ENCODE results near the gene EML6. TPM values are rescaled to one million over a fixed set of nuclear protein-coding genes. Genes with fewer than 3 reads are reported as not detected.

The EML6 gene
- total RNA-seq, 1 experiment from 2014 or later, result 6.6 TPM

DNA sequence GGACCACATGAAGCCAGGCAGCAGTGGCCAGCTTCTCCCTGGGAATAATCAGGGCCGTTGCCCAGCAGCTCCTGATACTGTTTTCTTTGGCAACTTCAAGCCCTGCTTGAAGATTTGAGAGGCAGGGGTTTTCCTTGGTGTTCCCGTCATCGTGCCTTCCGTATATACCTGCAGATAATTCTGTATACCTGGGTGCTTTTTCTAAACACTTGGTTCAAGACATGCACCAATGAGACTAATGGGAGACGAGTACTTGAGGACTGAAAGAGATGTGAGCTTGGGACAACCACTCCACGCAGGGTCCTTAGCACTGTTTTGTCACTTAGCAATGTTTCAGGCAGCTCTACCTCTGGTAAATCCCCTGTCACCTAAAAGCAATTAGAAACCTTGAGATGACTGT is 208.0 kb downstream of the EML6 start:
- ChIA-PET RAD21 (ENCODE audit: low non-redundant PET in 1 of 2, low total read pairs in 2 of 2, uncharacterized antibody in 2 of 2, unreplicated experiment in 2 of 2) (no interaction called here), POLR2A (no interaction called here), CTCF (interaction anchor here (0.7 kb wide), 1 partner anchor 14 kb away, joined by 4 read pairs; no protein-coding TSS in a partner anchor)
- Histone ChIP-seq H3K4me3 (replicated peaks in 1 of 2; ENCODE audit: low read depth in 1 of 2, low read length in 2 of 2) (no peak overlapping the region), H3K9me3 (ENCODE audit: control insufficient read depth in 1 of 2, insufficient read depth in 1 of 2, low read depth in 1 of 2, low read length in 2 of 2) (no peaks in the 10 kb centered on the region), H3K4me2 (ENCODE audit: low read length) (no peak overlapping the region), H3K36me3 (ENCODE audit: control insufficient read depth in 1 of 2, insufficient read depth in 2 of 2, low read length in 2 of 2) (no peaks in the 10 kb centered on the region), H3K4me1 (ENCODE audit: control insufficient read depth in 1 of 2, insufficient read depth in 2 of 2, low read length in 2 of 2) (no peaks in the 10 kb centered on the region), H4K20me1 (ENCODE audit: insufficient read depth) (no peaks in the 10 kb centered on the region), H3K27me3 (ENCODE audit: insufficient read depth, low read length) (no peaks in the 10 kb centered on the region), H3K27ac (ENCODE audit: low read depth, low read length) (no peak overlapping the region), H2AFZ (ENCODE audit: low read depth, low read length, poor library complexity, severe bottlenecking) (no peak overlapping the region), H3K9ac (ENCODE audit: low read length) (no peak overlapping the region), H3K9me2 (ENCODE audit: insufficient read depth) (no peaks in the 10 kb centered on the region), H3K79me2 (ENCODE audit: insufficient read depth, low read length) (no peaks in the 10 kb centered on the region)
- ATAC-seq (no peak), DNase-seq (ENCODE audit: low read depth, low spot score) (no peak)
- intact Hi-C loops (cut with micrococcal nuclease), result no loop called here
- BruUV-seq (replicated peaks), result no TSS peak
- TF ChIP-seq FOSL1 (IDR thresholded peaks at IDR 0.05; ENCODE audit: low read depth), result no peak
- no peak for TF ChIP-seq CEBPB (IDR thresholded peaks at IDR 0.05; ENCODE audit: low read depth)
- TF ChIP-seq ELF1 (IDR thresholded peaks at IDR 0.05; ENCODE audit: borderline replicate concordance, low read depth), result no peak
- TF ChIP-seq POLR2AphosphoS5 (IDR thresholded peaks at IDR 0.05; ENCODE audit: low read depth, low read length), result no peak
- TF ChIP-seq EZH2phosphoT487 (IDR thresholded peaks at IDR 0.05; ENCODE audit: borderline replicate concordance), result no peak

DNA sequence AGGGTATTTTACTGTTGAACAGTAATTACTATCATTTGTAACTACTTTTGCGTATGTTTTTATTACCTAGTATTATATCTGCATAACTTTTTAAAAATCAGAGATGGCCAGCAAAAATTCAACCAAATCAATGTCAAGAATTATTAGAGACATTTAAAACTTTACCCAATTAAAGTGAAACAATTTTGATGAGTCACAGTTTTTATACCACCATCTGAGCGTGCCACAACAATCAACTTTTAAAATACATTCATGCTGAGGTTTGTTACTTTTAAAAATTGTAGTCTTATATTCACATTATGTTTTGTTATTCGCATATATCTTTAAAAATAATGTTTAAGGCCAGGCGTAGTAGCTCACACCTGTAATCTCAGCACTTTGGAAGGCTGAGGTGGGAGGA is 211.9 kb downstream of the EML6 start:
- Histone ChIP-seq H3K4me3 (replicated peaks in 1 of 2; ENCODE audit: low read depth in 1 of 2, low read length in 2 of 2) (no peak overlapping the region), H2AFZ (ENCODE audit: low read depth, low read length, poor library complexity, severe bottlenecking) (no peak overlapping the region), H3K27ac (ENCODE audit: low read depth, low read length) (no peak overlapping the region), H3K9me2 (ENCODE audit: insufficient read depth) (no peaks in the 10 kb centered on the region), H3K79me2 (ENCODE audit: insufficient read depth, low read length) (no peaks in the 10 kb centered on the region), H3K36me3 (ENCODE audit: control insufficient read depth in 1 of 2, insufficient read depth in 2 of 2, low read length in 2 of 2) (no peaks in the 10 kb centered on the region), H3K9me3 (ENCODE audit: control insufficient read depth in 1 of 2, insufficient read depth in 1 of 2, low read depth in 1 of 2, low read length in 2 of 2) (no peaks in the 10 kb centered on the region), H3K4me2 (ENCODE audit: low read length) (no peak overlapping the region), H3K9ac (ENCODE audit: low read length) (no peak overlapping the region), H4K20me1 (ENCODE audit: insufficient read depth) (no peaks in the 10 kb centered on the region), H3K27me3 (ENCODE audit: insufficient read depth, low read length) (no peaks in the 10 kb centered on the region), H3K4me1 (ENCODE audit: control insufficient read depth in 1 of 2, insufficient read depth in 2 of 2, low read length in 2 of 2) (no peaks in the 10 kb centered on the region)
- intact Hi-C loops (cut with micrococcal nuclease), result no loop called here
- ATAC-seq, result no peak
- CTCF ChIA-PET, result no interaction called here
- POLR2A ChIA-PET, result no interaction called here
- TF ChIP-seq POLR2AphosphoS5 (IDR thresholded peaks at IDR 0.05; ENCODE audit: low read depth, low read length) (no peak), YY1 (IDR thresholded peaks at IDR 0.05; ENCODE audit: extremely low read depth, insufficient replicate concordance, low read depth, low read length) (no peak), ZFX (IDR thresholded peaks at IDR 0.05) (no peak), ELF1 (IDR thresholded peaks at IDR 0.05; ENCODE audit: borderline replicate concordance, low read depth) (no peak), SP1 (IDR thresholded peaks at IDR 0.05; ENCODE audit: low read depth) (no peak), SIN3A (IDR thresholded peaks at IDR 0.05; ENCODE audit: low read depth) (no peak), ZNF274 (IDR thresholded peaks at IDR 0.05; ENCODE audit: low read depth, low read length) (no peak)
- TF ChIP-seq, protein P1, sequence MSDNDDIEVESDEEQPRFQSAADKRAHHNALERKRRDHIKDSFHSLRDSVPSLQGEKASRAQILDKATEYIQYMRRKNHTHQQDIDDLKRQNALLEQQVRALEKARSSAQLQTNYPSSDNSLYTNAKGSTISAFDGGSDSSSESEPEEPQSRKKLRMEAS (IDR thresholded peaks at IDR 0.05), result no peak
- TF ChIP-seq, protein P2, sequence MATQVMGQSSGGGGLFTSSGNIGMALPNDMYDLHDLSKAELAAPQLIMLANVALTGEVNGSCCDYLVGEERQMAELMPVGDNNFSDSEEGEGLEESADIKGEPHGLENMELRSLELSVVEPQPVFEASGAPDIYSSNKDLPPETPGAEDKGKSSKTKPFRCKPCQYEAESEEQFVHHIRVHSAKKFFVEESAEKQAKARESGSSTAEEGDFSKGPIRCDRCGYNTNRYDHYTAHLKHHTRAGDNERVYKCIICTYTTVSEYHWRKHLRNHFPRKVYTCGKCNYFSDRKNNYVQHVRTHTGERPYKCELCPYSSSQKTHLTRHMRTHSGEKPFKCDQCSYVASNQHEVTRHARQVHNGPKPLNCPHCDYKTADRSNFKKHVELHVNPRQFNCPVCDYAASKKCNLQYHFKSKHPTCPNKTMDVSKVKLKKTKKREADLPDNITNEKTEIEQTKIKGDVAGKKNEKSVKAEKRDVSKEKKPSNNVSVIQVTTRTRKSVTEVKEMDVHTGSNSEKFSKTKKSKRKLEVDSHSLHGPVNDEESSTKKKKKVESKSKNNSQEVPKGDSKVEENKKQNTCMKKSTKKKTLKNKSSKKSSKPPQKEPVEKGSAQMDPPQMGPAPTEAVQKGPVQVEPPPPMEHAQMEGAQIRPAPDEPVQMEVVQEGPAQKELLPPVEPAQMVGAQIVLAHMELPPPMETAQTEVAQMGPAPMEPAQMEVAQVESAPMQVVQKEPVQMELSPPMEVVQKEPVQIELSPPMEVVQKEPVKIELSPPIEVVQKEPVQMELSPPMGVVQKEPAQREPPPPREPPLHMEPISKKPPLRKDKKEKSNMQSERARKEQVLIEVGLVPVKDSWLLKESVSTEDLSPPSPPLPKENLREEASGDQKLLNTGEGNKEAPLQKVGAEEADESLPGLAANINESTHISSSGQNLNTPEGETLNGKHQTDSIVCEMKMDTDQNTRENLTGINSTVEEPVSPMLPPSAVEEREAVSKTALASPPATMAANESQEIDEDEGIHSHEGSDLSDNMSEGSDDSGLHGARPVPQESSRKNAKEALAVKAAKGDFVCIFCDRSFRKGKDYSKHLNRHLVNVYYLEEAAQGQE (IDR thresholded peaks at IDR 0.05; ENCODE audit: low read depth), result no peak
- TF ChIP-seq, protein P3, sequence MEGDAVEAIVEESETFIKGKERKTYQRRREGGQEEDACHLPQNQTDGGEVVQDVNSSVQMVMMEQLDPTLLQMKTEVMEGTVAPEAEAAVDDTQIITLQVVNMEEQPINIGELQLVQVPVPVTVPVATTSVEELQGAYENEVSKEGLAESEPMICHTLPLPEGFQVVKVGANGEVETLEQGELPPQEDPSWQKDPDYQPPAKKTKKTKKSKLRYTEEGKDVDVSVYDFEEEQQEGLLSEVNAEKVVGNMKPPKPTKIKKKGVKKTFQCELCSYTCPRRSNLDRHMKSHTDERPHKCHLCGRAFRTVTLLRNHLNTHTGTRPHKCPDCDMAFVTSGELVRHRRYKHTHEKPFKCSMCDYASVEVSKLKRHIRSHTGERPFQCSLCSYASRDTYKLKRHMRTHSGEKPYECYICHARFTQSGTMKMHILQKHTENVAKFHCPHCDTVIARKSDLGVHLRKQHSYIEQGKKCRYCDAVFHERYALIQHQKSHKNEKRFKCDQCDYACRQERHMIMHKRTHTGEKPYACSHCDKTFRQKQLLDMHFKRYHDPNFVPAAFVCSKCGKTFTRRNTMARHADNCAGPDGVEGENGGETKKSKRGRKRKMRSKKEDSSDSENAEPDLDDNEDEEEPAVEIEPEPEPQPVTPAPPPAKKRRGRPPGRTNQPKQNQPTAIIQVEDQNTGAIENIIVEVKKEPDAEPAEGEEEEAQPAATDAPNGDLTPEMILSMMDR (IDR thresholded peaks at IDR 0.05 in 2 of 3, conservative IDR thresholded peaks at IDR 0.05 in 1 of 3; ENCODE audit: borderline replicate concordance in 1 of 3, insufficient read depth in 1 of 3, low read depth in 2 of 3, low read length in 2 of 3), result no peak
- RAD21 ChIA-PET (ENCODE audit: low non-redundant PET in 1 of 2, low total read pairs in 2 of 2, uncharacterized antibody in 2 of 2, unreplicated experiment in 2 of 2), result no interaction called here
- no TSS peak for BruUV-seq (replicated peaks)
- DNase-seq (ENCODE audit: low read depth, low spot score), result no peak

All from HCT116 (cell line).